RWPE1 (cell line): ENCODE measurements around the gene NPL.

Experiments
- CTCF ChIA-PET: fragments of 350-600 bp; sonication (Branson Sonifier 250); formaldehyde crosslinking; extraction: SDS; loops from one replicate; lab custom pipeline; 2021; lab: Yijun Ruan, JAX
- POLR2A ChIA-PET: fragments of 400-600 bp; formaldehyde crosslinking; extraction: SDS; loops from one replicate; lab custom pipeline; 2020; ENCODE audit warnings: antibody characterized with exemption; ENCODE audit not compliant: low non-redundant PET; lab: Yijun Ruan, JAX
- DNase-seq: peaks from one replicate; pipeline ENCODE4 v3.0.0; 2012; ENCODE audit warnings: low spot score
- H3K27ac ChIP-seq: fragments of 450-650 bp; 2 replicates; pipeline ENCODE4 v1.5.1; 2017
- CTCF ChIP-seq: fragments of 450-650 bp; conservative IDR thresholded peaks from 2 replicates; pipeline ENCODE4 v1.5.1; 2017; ENCODE audit warnings: low read depth, mild to moderate bottlenecking

Gene NPL

GRCh38 chr1:182841368-182841988, 51.9 kb downstream of the NPL start:
- H3K27ac ChIP-seq, result no peak overlapping the region
- CTCF ChIA-PET, result interaction anchor here (0.8 kb wide), 1 partner anchor 308 kb away, joined by 5 read pairs; no protein-coding TSS in a partner anchor
- POLR2A ChIA-PET, result no interaction called here

GRCh38 chr1:182842265-182842664, 52.7 kb downstream of the NPL start:
- no peak overlapping the region for H3K27ac ChIP-seq
- TF ChIP-seq CTCF, result no peak
- POLR2A ChIA-PET, result no interaction called here
- CTCF ChIA-PET, result interaction anchor here (0.6 kb wide), 2 partner anchors 69 to 694 kb away, joined by 3 to 4 read pairs; no protein-coding TSS in a partner anchor
- no peak for DNase-seq

More at GRCh38 chr1:182841368-182841988, 51.9 kb downstream of the NPL start:
- no peak for TF ChIP-seq CTCF
- DNase-seq, result peak; percentile 38

GRCh38 chr1:182845379-182845778, 55.8 kb downstream of the NPL start:
- POLR2A ChIA-PET, result no interaction called here
- CTCF ChIA-PET, result no interaction called here
- no peak overlapping the region for H3K27ac ChIP-seq
- no peak for TF ChIP-seq CTCF
- DNase-seq, result no peak

DNA sequence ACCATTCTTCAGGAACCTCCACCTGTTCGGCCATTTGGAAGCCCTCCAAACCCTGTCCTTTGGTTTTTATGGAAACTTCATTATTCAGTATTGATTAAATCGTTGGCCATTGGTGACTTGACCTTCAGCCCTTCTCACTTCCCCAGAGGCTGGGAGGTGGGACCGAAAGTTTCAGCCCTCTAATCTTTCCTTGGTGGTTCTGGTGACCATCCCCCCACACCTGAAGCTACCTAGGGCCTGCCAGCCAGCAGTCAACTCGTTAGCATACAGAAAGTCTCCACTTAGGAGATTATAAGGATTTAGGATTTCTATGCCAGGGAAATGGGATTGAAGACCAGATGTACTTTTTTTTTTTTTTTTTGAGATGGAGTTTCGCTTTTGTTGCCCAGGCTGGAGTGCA, 56.3 kb downstream of the NPL start:
- CTCF ChIA-PET, result interaction anchor here (0.6 kb wide), 1 partner anchor 30 kb away, joined by 3 read pairs; no protein-coding TSS in a partner anchor
- POLR2A ChIA-PET, result interaction anchor here (0.5 kb wide), 1 partner anchor 167 kb away, joined by 6 read pairs; no protein-coding TSS in a partner anchor
- no peak overlapping the region for H3K27ac ChIP-seq

GRCh38 chr1:182847105-182847504, 57.5 kb downstream of the NPL start:
- H3K27ac ChIP-seq, result no peak overlapping the region
- ChIA-PET POLR2A (no interaction called here), CTCF (no interaction called here)
- DNase-seq, result no peak
- TF ChIP-seq CTCF, result no peak

More for the DNA sequence above, 56.3 kb downstream of the NPL start:
- no peak for DNase-seq
- TF ChIP-seq CTCF, result no peak

GRCh38 chr1:182848736-182849135, 59.2 kb downstream of the NPL start:
- no peak for DNase-seq
- CTCF ChIA-PET, result no interaction called here
- POLR2A ChIA-PET, result no interaction called here
- no peak overlapping the region for H3K27ac ChIP-seq
- no peak for TF ChIP-seq CTCF
